ENCODE results near the gene MDN1.
A peak's percentile ranks its signal among the peaks of the same experiment; 100 is the strongest.

Gene MDN1

DNA sequence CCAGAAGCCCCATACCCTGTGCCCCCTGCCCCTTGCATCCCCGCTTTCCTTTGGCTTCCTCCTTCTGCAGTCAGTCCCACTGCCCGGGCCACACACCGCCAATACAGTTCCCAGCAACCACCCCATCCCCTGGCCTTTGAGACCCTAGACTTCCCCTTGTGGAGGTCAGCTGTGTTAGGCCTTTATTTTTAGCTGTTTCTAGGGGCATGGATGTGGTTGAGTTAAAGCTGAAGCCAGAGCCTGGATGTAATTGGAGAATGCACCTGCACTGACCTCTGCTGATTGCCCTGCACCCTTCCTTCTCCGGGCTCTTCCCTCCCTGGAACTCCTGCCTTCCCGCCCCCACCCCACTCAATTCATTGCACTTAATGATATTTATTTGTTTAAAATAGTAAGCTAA is 214.9 kb downstream of the MDN1 start:
- Mint-ChIP-seq H3K27me3 (no peaks in the 10 kb centered on the region), H3K4me3 (no peak overlapping the region), H3K36me3 (ENCODE audit: insufficient read depth) (peaks cover 2% of the 10 kb centered on the region), H3K4me1 (ENCODE audit: low read depth in 2 of 2) (no peaks in the 10 kb centered on the region), H3K9me3 (no peaks in the 10 kb centered on the region), H3K27ac (no peak overlapping the region)
- ATAC-seq (replicated peaks) (no peak), DNase-seq (no peak)

DNA sequence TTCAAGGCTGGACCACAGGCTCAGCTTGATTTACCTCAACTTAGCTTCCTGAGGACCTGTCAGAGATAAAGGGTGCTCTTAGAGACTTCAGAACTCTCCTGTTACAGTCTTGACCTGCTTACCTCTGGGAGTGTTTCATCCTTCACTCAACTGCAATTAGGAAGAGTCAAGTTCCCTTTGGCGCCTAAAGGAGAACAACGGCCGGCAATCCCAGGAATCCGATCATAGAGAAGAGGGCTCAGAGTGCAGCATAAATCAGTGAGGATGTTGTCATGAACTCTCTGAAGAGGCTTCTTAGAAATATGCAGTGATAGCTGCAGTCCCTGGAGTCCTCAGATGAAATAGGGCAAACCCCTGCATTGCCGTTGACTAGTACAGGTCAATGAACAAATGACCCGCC is 217.4 kb downstream of the MDN1 start:
- Mint-ChIP-seq H3K9me3 (no peaks in the 10 kb centered on the region), H3K27ac (no peak overlapping the region), H3K4me1 (ENCODE audit: low read depth in 2 of 2) (no peaks in the 10 kb centered on the region), H3K4me3 (no peak overlapping the region), H3K27me3 (no peaks in the 10 kb centered on the region), H3K36me3 (ENCODE audit: insufficient read depth) (peaks cover 3% of the 10 kb centered on the region)
- ATAC-seq (replicated peaks) (no peak), DNase-seq (no peak)

DNA sequence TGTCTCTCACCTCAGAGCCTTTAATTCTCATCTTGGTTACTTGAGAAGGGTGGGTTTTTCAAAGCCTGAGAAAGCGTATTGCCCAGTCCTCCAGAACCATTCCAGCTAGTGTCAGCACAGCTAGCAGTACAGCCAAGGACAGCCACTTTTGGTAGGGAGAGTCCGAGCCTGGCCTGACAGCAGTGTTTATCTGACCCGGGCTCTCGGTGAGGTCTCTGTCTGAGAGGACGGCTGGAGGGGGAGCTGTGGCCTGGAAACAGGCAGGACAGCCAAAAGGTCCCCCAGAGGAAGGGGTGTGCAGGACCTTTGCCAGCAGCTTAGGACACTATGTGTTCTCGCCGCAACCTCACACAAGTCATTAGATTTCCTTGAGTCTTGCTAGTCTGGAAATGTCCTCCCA is 219.9 kb downstream of the MDN1 start:
- DNase-seq (no peak), ATAC-seq (replicated peaks) (no peak)
- H3K9me3 Mint-ChIP-seq, result no peaks in the 10 kb centered on the region
- H3K36me3 Mint-ChIP-seq (ENCODE audit: insufficient read depth), result peaks cover 3% of the 10 kb centered on the region
- peaks cover 6 to 8% of the 10 kb centered on the region in 2 donors for H3K4me1 Mint-ChIP-seq (ENCODE audit: low read depth in 2 of 2)
- no peak overlapping the region for H3K4me3 Mint-ChIP-seq
- H3K27ac Mint-ChIP-seq, result no peak overlapping the region
- H3K27me3 Mint-ChIP-seq, result no peaks in the 10 kb centered on the region

GRCh38 chr6:89597988-89598387 is 221.6 kb downstream of the MDN1 start:
- no peak for DNase-seq

GRCh38 chr6:89597372-89597771 is 222.2 kb downstream of the MDN1 start:
- no peak for ATAC-seq (replicated peaks)
- no peaks in the 10 kb centered on the region for H3K9me3 Mint-ChIP-seq
- DNase-seq, result no peak
- H3K4me1 Mint-ChIP-seq (ENCODE audit: low read depth in 2 of 2), result peaks cover 6 to 8% of the 10 kb centered on the region in 2 donors
- H3K4me3 Mint-ChIP-seq, result no peak overlapping the region
- no peaks in the 10 kb centered on the region for H3K27me3 Mint-ChIP-seq
- H3K27ac Mint-ChIP-seq, result no peak overlapping the region
- peaks cover 3% of the 10 kb centered on the region for H3K36me3 Mint-ChIP-seq (ENCODE audit: insufficient read depth)

More at GRCh38 chr6:89597988-89598387, 221.6 kb downstream of the MDN1 start:
- Mint-ChIP-seq H3K4me1 (ENCODE audit: low read depth in 2 of 2) (peaks cover 6 to 8% of the 10 kb centered on the region in 2 donors), H3K9me3 (no peaks in the 10 kb centered on the region), H3K27me3 (no peaks in the 10 kb centered on the region), H3K36me3 (ENCODE audit: insufficient read depth) (peaks cover 3% of the 10 kb centered on the region), H3K27ac (no peak overlapping the region), H3K4me3 (no peak overlapping the region)
- no peak for ATAC-seq (replicated peaks)

- Mint-ChIP-seq H3K4me3 (no peak overlapping the region), H3K27me3 (no peaks in the 10 kb centered on the region), H3K9me3 (no peaks in the 10 kb centered on the region), H3K36me3 (ENCODE audit: insufficient read depth) (peaks cover 3% of the 10 kb centered on the region), H3K4me1 (ENCODE audit: low read depth in 2 of 2) (peaks cover 6 to 8% of the 10 kb centered on the region in 2 donors), H3K27ac (peak overlapping the region; percentile 19 to 77)
- ATAC-seq (replicated peaks) (no peak), DNase-seq (no peak)
Measured at GRCh38 chr6:89596484-89596883, 223.1 kb downstream of the MDN1 start.

DNA sequence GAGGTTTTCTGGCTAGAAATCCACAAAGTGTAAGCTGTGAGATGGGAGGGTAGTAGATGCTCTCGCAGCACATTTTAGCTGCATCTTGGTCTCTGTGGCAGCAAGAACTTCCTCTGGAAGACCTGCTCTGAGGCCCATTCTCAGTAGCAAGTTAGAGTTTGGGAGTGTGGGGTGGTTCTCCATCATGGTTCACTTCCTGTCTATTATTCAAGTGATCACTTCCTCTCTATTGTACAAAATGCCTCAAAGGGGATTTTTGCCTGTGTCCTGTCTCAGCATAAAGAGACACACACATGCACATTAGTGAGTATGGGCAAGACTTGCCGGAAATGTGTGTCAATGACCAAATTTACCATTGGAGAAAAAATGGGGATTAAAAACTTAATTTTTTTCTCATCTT is 223.5 kb downstream of the MDN1 start:
- no peaks in the 10 kb centered on the region for H3K9me3 Mint-ChIP-seq
- peaks cover 6 to 8% of the 10 kb centered on the region in 2 donors for H3K4me1 Mint-ChIP-seq (ENCODE audit: low read depth in 2 of 2)
- peak overlapping the region; percentile 19 to 77 for H3K27ac Mint-ChIP-seq
- H3K36me3 Mint-ChIP-seq (ENCODE audit: insufficient read depth), result peaks cover 3% of the 10 kb centered on the region
- H3K4me3 Mint-ChIP-seq, result no peak overlapping the region
- ATAC-seq (replicated peaks), result peak; percentile 54
- H3K27me3 Mint-ChIP-seq, result no peaks in the 10 kb centered on the region
- DNase-seq, result no peak

Data from effector memory CD8-positive, alpha-beta T cell (primary cell).